ENCODE results near the gene ENTPD6.
"Not testable (repeated sequence)": the region's sequence is repeated elsewhere in the genome, so short reads cannot be mapped to it uniquely, and the experiment has no call there.

DNA sequence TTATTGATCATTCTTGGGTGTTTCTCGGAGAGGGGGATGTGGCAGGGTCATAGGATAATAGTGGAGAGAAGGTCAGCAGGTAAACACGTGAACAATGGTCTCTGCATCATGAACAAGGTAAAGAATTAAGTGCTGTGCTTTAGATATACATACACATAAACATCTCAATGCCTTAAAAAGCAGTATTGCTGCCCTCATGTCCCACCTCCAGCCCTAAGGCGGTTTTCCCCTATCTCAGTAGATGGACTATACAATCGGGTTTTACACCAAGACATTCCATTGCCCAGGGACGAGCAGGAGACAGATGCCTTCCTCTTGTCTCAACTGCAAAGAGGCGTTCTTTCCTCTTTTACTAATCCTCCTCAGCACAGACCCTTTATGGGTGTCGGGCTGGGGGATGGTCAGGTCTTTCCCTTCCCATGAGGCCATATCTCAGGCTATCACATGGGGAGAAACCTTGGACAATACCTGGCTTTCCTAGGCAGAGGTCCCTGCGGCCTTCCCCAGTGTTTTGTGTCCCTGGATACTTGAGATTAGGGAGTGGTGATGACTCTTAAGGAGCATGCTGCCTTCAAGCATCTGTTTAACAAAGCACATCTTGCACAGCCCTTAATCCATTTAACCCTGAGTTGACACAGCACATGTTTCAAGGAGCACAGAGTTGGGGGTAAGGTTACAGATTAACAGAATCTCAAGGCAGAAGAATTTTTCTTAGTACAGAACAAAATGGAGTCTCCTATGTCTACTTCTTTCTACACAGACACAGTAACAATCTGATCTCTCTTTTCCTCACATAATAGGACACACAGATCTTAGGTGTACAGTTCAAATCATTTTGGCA lies 38.7 kb downstream of the ENTPD6 start:
- not testable (repeated sequence) for TF ChIP-seq PPARA (CRISPR knock-in tag; IDR thresholded peaks at IDR 0.05; ENCODE audit: borderline replicate concordance)
- TF ChIP-seq, protein P1, sequence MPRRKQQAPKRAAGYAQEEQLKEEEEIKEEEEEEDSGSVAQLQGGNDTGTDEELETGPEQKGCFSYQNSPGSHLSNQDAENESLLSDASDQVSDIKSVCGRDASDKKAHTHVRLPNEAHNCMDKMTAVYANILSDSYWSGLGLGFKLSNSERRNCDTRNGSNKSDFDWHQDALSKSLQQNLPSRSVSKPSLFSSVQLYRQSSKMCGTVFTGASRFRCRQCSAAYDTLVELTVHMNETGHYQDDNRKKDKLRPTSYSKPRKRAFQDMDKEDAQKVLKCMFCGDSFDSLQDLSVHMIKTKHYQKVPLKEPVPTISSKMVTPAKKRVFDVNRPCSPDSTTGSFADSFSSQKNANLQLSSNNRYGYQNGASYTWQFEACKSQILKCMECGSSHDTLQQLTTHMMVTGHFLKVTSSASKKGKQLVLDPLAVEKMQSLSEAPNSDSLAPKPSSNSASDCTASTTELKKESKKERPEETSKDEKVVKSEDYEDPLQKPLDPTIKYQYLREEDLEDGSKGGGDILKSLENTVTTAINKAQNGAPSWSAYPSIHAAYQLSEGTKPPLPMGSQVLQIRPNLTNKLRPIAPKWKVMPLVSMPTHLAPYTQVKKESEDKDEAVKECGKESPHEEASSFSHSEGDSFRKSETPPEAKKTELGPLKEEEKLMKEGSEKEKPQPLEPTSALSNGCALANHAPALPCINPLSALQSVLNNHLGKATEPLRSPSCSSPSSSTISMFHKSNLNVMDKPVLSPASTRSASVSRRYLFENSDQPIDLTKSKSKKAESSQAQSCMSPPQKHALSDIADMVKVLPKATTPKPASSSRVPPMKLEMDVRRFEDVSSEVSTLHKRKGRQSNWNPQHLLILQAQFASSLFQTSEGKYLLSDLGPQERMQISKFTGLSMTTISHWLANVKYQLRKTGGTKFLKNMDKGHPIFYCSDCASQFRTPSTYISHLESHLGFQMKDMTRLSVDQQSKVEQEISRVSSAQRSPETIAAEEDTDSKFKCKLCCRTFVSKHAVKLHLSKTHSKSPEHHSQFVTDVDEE (CRISPR knock-in tag; IDR thresholded peaks at IDR 0.05), result not testable (repeated sequence)
